HCT116 (cell line): ENCODE data around the gene GASK1A. TPM values are rescaled to one million over a fixed set of nuclear protein-coding genes. Genes with fewer than 3 reads are reported as not detected.

ENCODE experiments used
- ATAC-seq: fragments of 200-7000 bp; cut with Tn5 transposase; 2 replicates; pipeline ENCODE4 v1.9.1; 2020; ENCODE audit warnings: mild to moderate bottlenecking, moderate library complexity
- BruUV-seq: library from RNA; stranded (reverse); fragments of 400-500 nt; replicated peaks from 2 replicates; lab custom pipeline; 2021; lab: Mats Ljungman, UMichigan
- CTCF ChIA-PET: fragments of 300-600 bp; sonication (Branson Sonifier 250); formaldehyde crosslinking; loops from one replicate; lab custom pipeline; 2021; ENCODE audit warnings: antibody characterized with exemption; lab: Charles Lee
- POLR2A ChIA-PET: fragments of 300-600, 350-600 bp; sonication (Branson Sonifier 250); formaldehyde crosslinking; loops from one replicate; lab custom pipeline; 2021; ENCODE audit warnings: antibody characterized with exemption; lab: Charles Lee
- RAD21 ChIA-PET, 2 experiments: fragments of 300-600 bp; sonication (Branson Sonifier 250); formaldehyde crosslinking; loops; one replicate each; lab custom pipeline; 2023; ENCODE audit warnings: low total read pairs in 2 of 2; ENCODE audit not compliant: uncharacterized antibody in 2 of 2, unreplicated experiment in 2 of 2, low non-redundant PET in 1 of 2; lab: Charles Lee
- DNase-seq: peaks from one replicate; pipeline ENCODE4 v3.0.0-alpha.2; 2010; ENCODE audit warnings: low read depth, low spot score
- H2AFZ ChIP-seq: fragments of 200-600 bp; shearing (Covaris generic), sonication (generic); 2 replicates; pipeline ENCODE4 v1.6.1; 2017; ENCODE audit warnings: low read depth, mixed run types, mixed read lengths, antibody characterized with exemption, low read length; ENCODE audit not compliant: poor library complexity, severe bottlenecking
- H3K27ac ChIP-seq: 2 replicates; pipeline ENCODE4 v1.5.1; 2012; ENCODE audit warnings: low read depth, low read length
- H3K27me3 ChIP-seq: fragments of 200-600 bp; sonication (generic); 2 replicates; pipeline ENCODE4 v1.6.1; 2016; ENCODE audit warnings: mixed run types, low read length, mixed read lengths; ENCODE audit not compliant: insufficient read depth
- H3K36me3 ChIP-seq, 2 experiments: fragments of 200-500 bp in 1 of 2; fragments of 200-600 bp in 1 of 2; sonication (Bioruptor generic) in 1 of 2; sonication (generic) in 1 of 2; 2 replicates each; pipeline versions ENCODE4 v1.5.1 to v1.6.1; 2014 to 2016; ENCODE audit warnings: low read length in 2 of 2, inconsistent platforms in 1 of 2, mixed read lengths in 1 of 2, mixed run types in 1 of 2; ENCODE audit not compliant: insufficient read depth in 2 of 2, control insufficient read depth in 1 of 2
- H3K4me1 ChIP-seq, 2 experiments: fragments of 200-600 bp in 1 of 2; sonication (generic) in 1 of 2; 2 replicates each; pipeline versions ENCODE4 v1.5.1 to v1.6.1; 2012 to 2017; ENCODE audit warnings: low read length in 2 of 2, inconsistent platforms in 1 of 2, mild to moderate bottlenecking in 1 of 2, mixed read lengths in 1 of 2, mixed run types in 1 of 2, moderate library complexity in 1 of 2; ENCODE audit not compliant: insufficient read depth in 2 of 2, control insufficient read depth in 1 of 2
- H3K4me2 ChIP-seq: fragments of 200-600 bp; sonication (generic); 2 replicates; pipeline ENCODE4 v1.6.1; 2017; ENCODE audit warnings: mixed run types, low read length, mixed read lengths
- H3K4me3 ChIP-seq, 2 experiments: fragments of 200-600 bp in 1 of 2; sonication (generic) in 1 of 2; replicated peaks in 1 of 2; 2 replicates each; pipeline ENCODE4 v1.5.1; 2011 to 2016; ENCODE audit warnings: low read length in 2 of 2, control low read depth in 1 of 2, low read depth in 1 of 2, mild to moderate bottlenecking in 1 of 2, mixed read lengths in 1 of 2, mixed run types in 1 of 2
- H3K79me2 ChIP-seq: fragments of 200-600 bp; sonication (generic); 2 replicates; pipeline ENCODE4 v1.6.1; 2017; ENCODE audit warnings: mild to moderate bottlenecking, mixed run types, low read length, moderate library complexity, mixed read lengths; ENCODE audit not compliant: insufficient read depth
- H3K9ac ChIP-seq: fragments of 200-600 bp; sonication (generic); 2 replicates; pipeline ENCODE4 v1.6.1; 2016; ENCODE audit warnings: low read length, mixed read lengths
- H3K9me2 ChIP-seq: fragments of 200-600 bp; sonication (generic), shearing (Covaris generic); 2 replicates; pipeline ENCODE4 v1.6.1; 2017; ENCODE audit warnings: mixed run types, mild to moderate bottlenecking, moderate library complexity; ENCODE audit not compliant: insufficient read depth
- H3K9me3 ChIP-seq, 2 experiments: fragments of 200-500 bp in 1 of 2; fragments of 200-600 bp in 1 of 2; sonication (Bioruptor generic) in 1 of 2; sonication (generic) in 1 of 2; 2 replicates each; pipeline ENCODE4 v1.6.1; 2014 to 2017; ENCODE audit warnings: low read length in 2 of 2, mixed read lengths in 2 of 2, inconsistent platforms in 1 of 2, low read depth in 1 of 2, mild to moderate bottlenecking in 1 of 2, mixed run types in 1 of 2, moderate library complexity in 1 of 2; ENCODE audit not compliant: control insufficient read depth in 1 of 2, insufficient read depth in 1 of 2
- H4K20me1 ChIP-seq: fragments of 200-600 bp; sonication (generic), shearing (Covaris generic); 2 replicates; pipeline ENCODE4 v1.6.1; 2017; ENCODE audit warnings: mixed run types, mild to moderate bottlenecking, moderate library complexity; ENCODE audit not compliant: insufficient read depth
- intact Hi-C: fragments of 100-400 bp; cut with micrococcal nuclease; formaldehyde crosslinking; loops from 2 replicates; pipeline ENCODE4 v1.10.0; 2022
- total RNA-seq: library from RNA; stranded (reverse); gene quantifications from one replicate; pipeline ENCODE4 v1.2.1, GENCODE V29; 2021; ENCODE audit not compliant: unreplicated experiment
- TF ChIP-seq, protein P1 (sequence below): IDR thresholded peaks from 2 replicates; pipeline ENCODE4 v1.6.1; 2012
- TF ChIP-seq, protein P2 (sequence below): IDR thresholded peaks from 2 replicates; pipeline ENCODE4 v1.6.1; 2011; ENCODE audit warnings: mild to moderate bottlenecking, low read length, moderate library complexity; ENCODE audit not compliant: insufficient replicate concordance; ENCODE audit errors: extremely low read depth
- TF ChIP-seq, protein P3 (sequence below): IDR thresholded peaks from 2 replicates; pipeline ENCODE4 v1.6.1; 2012; ENCODE audit warnings: low read depth

GASK1A gene
- total RNA-seq, 1 experiment from 2014 or later = 1.0 TPM

DNA sequence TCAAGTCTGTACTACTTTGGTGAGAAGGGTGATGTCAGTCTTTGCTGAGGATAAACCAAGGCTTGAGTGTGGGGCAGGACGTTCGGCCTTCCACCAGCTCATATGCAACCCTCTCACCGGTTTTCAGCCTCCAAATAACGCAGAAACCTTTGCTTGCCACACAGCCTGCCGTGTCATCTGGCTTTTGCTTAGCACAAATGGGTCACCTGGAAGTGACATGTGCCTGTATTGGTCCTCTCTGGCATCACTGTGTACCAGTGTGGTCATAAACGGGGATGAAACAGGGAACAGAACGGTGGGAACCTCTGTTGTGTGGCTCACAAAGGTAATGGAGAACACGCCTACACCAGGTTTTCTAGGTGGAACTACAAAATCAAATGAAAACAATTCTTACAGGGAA, 119.7 kb downstream of the GASK1A start:
- no peaks in the 10 kb centered on the region for H3K4me1 ChIP-seq
- H3K4me2 ChIP-seq = no peak overlapping the region
- peaks cover 74% of the 10 kb centered on the region for H3K79me2 ChIP-seq
- H3K4me3 ChIP-seq = no peak overlapping the region
- BruUV-seq = no TSS peak
- DNase-seq (no peak), ATAC-seq (no peak)
- H3K9me2 ChIP-seq = no peaks in the 10 kb centered on the region
- no peak overlapping the region for H3K9ac ChIP-seq
- no peaks in the 10 kb centered on the region for H3K9me3 ChIP-seq
- TF ChIP-seq, protein P1, sequence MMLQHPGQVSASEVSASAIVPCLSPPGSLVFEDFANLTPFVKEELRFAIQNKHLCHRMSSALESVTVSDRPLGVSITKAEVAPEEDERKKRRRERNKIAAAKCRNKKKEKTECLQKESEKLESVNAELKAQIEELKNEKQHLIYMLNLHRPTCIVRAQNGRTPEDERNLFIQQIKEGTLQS = no peak
- TF ChIP-seq, protein P2, sequence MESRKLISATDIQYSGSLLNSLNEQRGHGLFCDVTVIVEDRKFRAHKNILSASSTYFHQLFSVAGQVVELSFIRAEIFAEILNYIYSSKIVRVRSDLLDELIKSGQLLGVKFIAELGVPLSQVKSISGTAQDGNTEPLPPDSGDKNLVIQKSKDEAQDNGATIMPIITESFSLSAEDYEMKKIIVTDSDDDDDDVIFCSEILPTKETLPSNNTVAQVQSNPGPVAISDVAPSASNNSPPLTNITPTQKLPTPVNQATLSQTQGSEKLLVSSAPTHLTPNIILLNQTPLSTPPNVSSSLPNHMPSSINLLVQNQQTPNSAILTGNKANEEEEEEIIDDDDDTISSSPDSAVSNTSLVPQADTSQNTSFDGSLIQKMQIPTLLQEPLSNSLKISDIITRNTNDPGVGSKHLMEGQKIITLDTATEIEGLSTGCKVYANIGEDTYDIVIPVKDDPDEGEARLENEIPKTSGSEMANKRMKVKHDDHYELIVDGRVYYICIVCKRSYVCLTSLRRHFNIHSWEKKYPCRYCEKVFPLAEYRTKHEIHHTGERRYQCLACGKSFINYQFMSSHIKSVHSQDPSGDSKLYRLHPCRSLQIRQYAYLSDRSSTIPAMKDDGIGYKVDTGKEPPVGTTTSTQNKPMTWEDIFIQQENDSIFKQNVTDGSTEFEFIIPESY = no peak
- TF ChIP-seq, protein P3, sequence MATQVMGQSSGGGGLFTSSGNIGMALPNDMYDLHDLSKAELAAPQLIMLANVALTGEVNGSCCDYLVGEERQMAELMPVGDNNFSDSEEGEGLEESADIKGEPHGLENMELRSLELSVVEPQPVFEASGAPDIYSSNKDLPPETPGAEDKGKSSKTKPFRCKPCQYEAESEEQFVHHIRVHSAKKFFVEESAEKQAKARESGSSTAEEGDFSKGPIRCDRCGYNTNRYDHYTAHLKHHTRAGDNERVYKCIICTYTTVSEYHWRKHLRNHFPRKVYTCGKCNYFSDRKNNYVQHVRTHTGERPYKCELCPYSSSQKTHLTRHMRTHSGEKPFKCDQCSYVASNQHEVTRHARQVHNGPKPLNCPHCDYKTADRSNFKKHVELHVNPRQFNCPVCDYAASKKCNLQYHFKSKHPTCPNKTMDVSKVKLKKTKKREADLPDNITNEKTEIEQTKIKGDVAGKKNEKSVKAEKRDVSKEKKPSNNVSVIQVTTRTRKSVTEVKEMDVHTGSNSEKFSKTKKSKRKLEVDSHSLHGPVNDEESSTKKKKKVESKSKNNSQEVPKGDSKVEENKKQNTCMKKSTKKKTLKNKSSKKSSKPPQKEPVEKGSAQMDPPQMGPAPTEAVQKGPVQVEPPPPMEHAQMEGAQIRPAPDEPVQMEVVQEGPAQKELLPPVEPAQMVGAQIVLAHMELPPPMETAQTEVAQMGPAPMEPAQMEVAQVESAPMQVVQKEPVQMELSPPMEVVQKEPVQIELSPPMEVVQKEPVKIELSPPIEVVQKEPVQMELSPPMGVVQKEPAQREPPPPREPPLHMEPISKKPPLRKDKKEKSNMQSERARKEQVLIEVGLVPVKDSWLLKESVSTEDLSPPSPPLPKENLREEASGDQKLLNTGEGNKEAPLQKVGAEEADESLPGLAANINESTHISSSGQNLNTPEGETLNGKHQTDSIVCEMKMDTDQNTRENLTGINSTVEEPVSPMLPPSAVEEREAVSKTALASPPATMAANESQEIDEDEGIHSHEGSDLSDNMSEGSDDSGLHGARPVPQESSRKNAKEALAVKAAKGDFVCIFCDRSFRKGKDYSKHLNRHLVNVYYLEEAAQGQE = no peak
- no peaks in the 10 kb centered on the region for H3K27me3 ChIP-seq
- ChIA-PET CTCF (no interaction called here), RAD21 (no interaction called here), POLR2A (no interaction called here)
- intact Hi-C loops = no loop called here
- H4K20me1 ChIP-seq = no peaks in the 10 kb centered on the region
- no peak overlapping the region for H2AFZ ChIP-seq
- H3K36me3 ChIP-seq = no peaks in the 10 kb centered on the region
- no peak overlapping the region for H3K27ac ChIP-seq
